ENCODE results near the gene TMC1.

The TMC1 gene

GRCh38 chr9:72565535-72565934 is 44.1 kb downstream of the TMC1 start:
- Histone ChIP-seq H3K79me2 (ENCODE audit: insufficient read depth, low read length) (no peaks in the 10 kb centered on the region), H3K4me1 (ENCODE audit: insufficient read depth, low read length, poor library complexity, severe bottlenecking) (no peaks in the 10 kb centered on the region), H3K4me2 (ENCODE audit: low read depth, low read length, poor library complexity, severe bottlenecking) (no peak overlapping the region), H3K9ac (ENCODE audit: low read depth, low read length, poor library complexity, severe bottlenecking) (no peak overlapping the region), H3K9me3 (ENCODE audit: insufficient read depth, low read depth, low read length) (no peaks in the 10 kb centered on the region), H4K20me1 (ENCODE audit: insufficient read depth, low read length, poor library complexity, severe bottlenecking) (no peaks in the 10 kb centered on the region), H3K9me2 (replicated peaks; ENCODE audit: low read depth, low read length) (no peaks in the 10 kb centered on the region), H3K4me3 (ENCODE audit: low read length, poor library complexity, severe bottlenecking) (no peak overlapping the region), H2AFZ (ENCODE audit: low read length) (no peak overlapping the region), H3K36me3 (ENCODE audit: insufficient read depth, low read length) (no peaks in the 10 kb centered on the region), H3F3A (ENCODE audit: low read depth) (no peaks in the 10 kb centered on the region), H3K27me3 (ENCODE audit: insufficient read depth, low read length, poor library complexity, severe bottlenecking) (no peaks in the 10 kb centered on the region)
- TF ChIP-seq CTCF (conservative IDR thresholded peaks at IDR 0.05; ENCODE audit: low read length) (no peak), EZH2phosphoT487 (IDR thresholded peaks at IDR 0.05; ENCODE audit: borderline replicate concordance) (no peak)

- H3K36me3 ChIP-seq (ENCODE audit: insufficient read depth, low read length) = no peaks in the 10 kb centered on the region
- H3K9me3 ChIP-seq (ENCODE audit: insufficient read depth, low read depth, low read length) = no peaks in the 10 kb centered on the region
- H3F3A ChIP-seq (ENCODE audit: low read depth) = no peaks in the 10 kb centered on the region
- no peak overlapping the region for H3K4me2 ChIP-seq (ENCODE audit: low read depth, low read length, poor library complexity, severe bottlenecking)
- H2AFZ ChIP-seq (ENCODE audit: low read length) = no peak overlapping the region
- H3K4me3 ChIP-seq (ENCODE audit: low read length, poor library complexity, severe bottlenecking) = no peak overlapping the region
- no peaks in the 10 kb centered on the region for H4K20me1 ChIP-seq (ENCODE audit: insufficient read depth, low read length, poor library complexity, severe bottlenecking)
- H3K9ac ChIP-seq (ENCODE audit: low read depth, low read length, poor library complexity, severe bottlenecking) = no peak overlapping the region
- H3K4me1 ChIP-seq (ENCODE audit: insufficient read depth, low read length, poor library complexity, severe bottlenecking) = no peaks in the 10 kb centered on the region
- TF ChIP-seq EZH2phosphoT487 (IDR thresholded peaks at IDR 0.05; ENCODE audit: borderline replicate concordance) = no peak
- no peak for TF ChIP-seq CTCF (conservative IDR thresholded peaks at IDR 0.05; ENCODE audit: low read length)
- no peaks in the 10 kb centered on the region for H3K9me2 ChIP-seq (replicated peaks; ENCODE audit: low read depth, low read length)
- no peaks in the 10 kb centered on the region for H3K27me3 ChIP-seq (ENCODE audit: insufficient read depth, low read length, poor library complexity, severe bottlenecking)
- H3K79me2 ChIP-seq (ENCODE audit: insufficient read depth, low read length) = no peaks in the 10 kb centered on the region
Observed at GRCh38 chr9:72574156-72574810, 52.9 kb downstream of the TMC1 start.

- Histone ChIP-seq H4K20me1 (ENCODE audit: insufficient read depth, low read length, poor library complexity, severe bottlenecking) (no peaks in the 10 kb centered on the region), H2AFZ (ENCODE audit: low read length) (no peak overlapping the region), H3K4me1 (ENCODE audit: insufficient read depth, low read length, poor library complexity, severe bottlenecking) (no peaks in the 10 kb centered on the region), H3K9me3 (ENCODE audit: insufficient read depth, low read depth, low read length) (no peaks in the 10 kb centered on the region), H3K79me2 (ENCODE audit: insufficient read depth, low read length) (no peaks in the 10 kb centered on the region), H3K4me3 (ENCODE audit: low read length, poor library complexity, severe bottlenecking) (no peak overlapping the region), H3K27me3 (ENCODE audit: insufficient read depth, low read length, poor library complexity, severe bottlenecking) (no peaks in the 10 kb centered on the region), H3F3A (ENCODE audit: low read depth) (no peaks in the 10 kb centered on the region), H3K4me2 (ENCODE audit: low read depth, low read length, poor library complexity, severe bottlenecking) (no peak overlapping the region), H3K9me2 (replicated peaks; ENCODE audit: low read depth, low read length) (no peaks in the 10 kb centered on the region), H3K9ac (ENCODE audit: low read depth, low read length, poor library complexity, severe bottlenecking) (no peak overlapping the region), H3K36me3 (ENCODE audit: insufficient read depth, low read length) (no peaks in the 10 kb centered on the region)
- TF ChIP-seq EZH2phosphoT487 (IDR thresholded peaks at IDR 0.05; ENCODE audit: borderline replicate concordance) (no peak), CTCF (conservative IDR thresholded peaks at IDR 0.05; ENCODE audit: low read length) (no peak)
Observed at GRCh38 chr9:72575666-72576065, 54.3 kb downstream of the TMC1 start.
